IMR-90 (cell line): ENCODE measurements around the gene CPB2. TPM values are rescaled to one million over a fixed set of nuclear protein-coding genes. Genes with fewer than 3 reads are reported as not detected.

Source experiments
- ATAC-seq: fragments of 200-7000 bp; cut with Tn5 transposase; 2 replicates; pipeline ENCODE4 v1.9.1; 2020; ENCODE audit warnings: low read depth, mild to moderate bottlenecking, moderate library complexity
- BruUV-seq: library from RNA; stranded (reverse); fragments of 400-500 nt; replicated peaks from 2 replicates; lab custom pipeline; 2021; lab: Mats Ljungman, UMichigan
- CTCF ChIA-PET: fragments of 300-600 bp; formaldehyde crosslinking; extraction: SDS; loops from one replicate; lab custom pipeline; 2021; ENCODE audit warnings: antibody characterized with exemption; lab: Yijun Ruan, JAX
- POLR2A ChIA-PET: fragments of 300-600 bp; sonication (Branson Sonifier 250); formaldehyde crosslinking; loops from one replicate; lab custom pipeline; 2022; ENCODE audit warnings: antibody characterized with exemption; ENCODE audit not compliant: unreplicated experiment; lab: Charles Lee
- DNase-seq: peaks from one replicate; pipeline ENCODE4 v3.0.0; 2013
- H2AFZ ChIP-seq: replicated peaks from 2 replicates; pipeline ENCODE3; 2013; ENCODE audit warnings: low read length, mild to moderate bottlenecking; ENCODE audit not compliant: poor library complexity
- H2AK5ac ChIP-seq: 2 replicates; pipeline ENCODE4 v1.6.1; 2013; ENCODE audit warnings: low read depth, low read length, inconsistent platforms
- H2AK9ac ChIP-seq: replicated peaks from 2 replicates; pipeline ENCODE3; 2013; ENCODE audit warnings: mild to moderate bottlenecking, low read depth, low read length, moderate library complexity; ENCODE audit not compliant: poor library complexity
- H2BK120ac ChIP-seq: 2 replicates; pipeline ENCODE4 v1.6.1; 2013; ENCODE audit warnings: low read depth, low read length, inconsistent platforms
- H2BK15ac ChIP-seq: 3 replicates; pipeline ENCODE4 v1.6.1; 2013; ENCODE audit warnings: low read depth, low read length, inconsistent platforms
- H2BK20ac ChIP-seq: 2 replicates; pipeline ENCODE4 v1.6.1; 2013; ENCODE audit warnings: low read depth, mild to moderate bottlenecking, inconsistent platforms, low read length, moderate library complexity
- H2BK5ac ChIP-seq: 2 replicates; pipeline ENCODE4 v1.6.1; 2013; ENCODE audit warnings: mild to moderate bottlenecking, low read depth, low read length, inconsistent platforms; ENCODE audit not compliant: poor library complexity, severe bottlenecking
- H3K14ac ChIP-seq: replicated peaks from 2 replicates; pipeline ENCODE4 v1.6.1; 2013; ENCODE audit warnings: low read depth, low read length, inconsistent platforms
- H3K18ac ChIP-seq: 2 replicates; pipeline ENCODE4 v1.6.1; 2013; ENCODE audit warnings: low read depth, low read length, control low read depth
- H3K23ac ChIP-seq: 2 replicates; pipeline ENCODE4 v1.6.1; 2013; ENCODE audit warnings: low read depth, low read length, inconsistent platforms
- H3K27ac ChIP-seq: 2 replicates; pipeline ENCODE4 v1.5.1; 2013; ENCODE audit warnings: mild to moderate bottlenecking, control low read depth, low read length; ENCODE audit not compliant: insufficient read depth
- H3K27me3 ChIP-seq: 2 replicates; pipeline ENCODE4 v1.6.1; 2013; ENCODE audit warnings: low read length; ENCODE audit not compliant: control insufficient read depth, insufficient read depth
- H3K36me3 ChIP-seq: 2 replicates; pipeline ENCODE4 v1.6.1; 2013; ENCODE audit warnings: low read length, mixed read lengths; ENCODE audit not compliant: control insufficient read depth, insufficient read depth
- H3K4ac ChIP-seq: 2 replicates; pipeline ENCODE4 v1.6.1; 2013; ENCODE audit warnings: low read depth, low read length, inconsistent platforms
- H3K4me1 ChIP-seq: 2 replicates; pipeline ENCODE4 v1.6.1; 2013; ENCODE audit warnings: low read length, mixed read lengths; ENCODE audit not compliant: control insufficient read depth, insufficient read depth
- H3K4me2 ChIP-seq: 2 replicates; pipeline ENCODE4 v1.6.1; 2013; ENCODE audit warnings: low read depth, mild to moderate bottlenecking, control low read depth, low read length, moderate library complexity
- H3K4me3 ChIP-seq: 2 replicates; pipeline ENCODE4 v1.5.1; 2013; ENCODE audit warnings: low read depth, mild to moderate bottlenecking, control low read depth, low read length, moderate library complexity; ENCODE audit not compliant: insufficient read depth
- H3K56ac ChIP-seq: 2 replicates; pipeline ENCODE4 v1.6.1; 2013; ENCODE audit warnings: low read length, inconsistent platforms; ENCODE audit not compliant: insufficient read depth; ENCODE audit errors: extremely low read depth
- H3K79me1 ChIP-seq, 2 experiments: 2 replicates each; pipeline ENCODE4 v1.6.1; 2013; ENCODE audit warnings: low read length in 2 of 2, inconsistent platforms in 1 of 2, low read depth in 1 of 2
- H3K9ac ChIP-seq: 2 replicates; pipeline ENCODE4 v1.6.1; 2013; ENCODE audit warnings: low read depth, low read length, control low read depth
- H3K9me1 ChIP-seq: 2 replicates; pipeline ENCODE4 v1.6.1; 2013; ENCODE audit warnings: low read length, inconsistent platforms; ENCODE audit not compliant: insufficient read depth
- H3K9me3 ChIP-seq: 2 replicates; pipeline ENCODE4 v1.6.1; 2013; ENCODE audit warnings: low read length; ENCODE audit not compliant: control insufficient read depth, insufficient read depth
- H4K20me1 ChIP-seq: 2 replicates; pipeline ENCODE4 v1.6.1; 2013; ENCODE audit warnings: low read length, inconsistent platforms; ENCODE audit not compliant: insufficient read depth
- H4K5ac ChIP-seq: 2 replicates; pipeline ENCODE4 v1.6.1; 2013; ENCODE audit warnings: mild to moderate bottlenecking, low read depth, low read length, control low read depth
- H4K8ac ChIP-seq, 2 experiments: 2 replicates each; pipeline ENCODE4 v1.6.1; 2013; ENCODE audit warnings: low read depth in 2 of 2, low read length in 2 of 2, control low read depth in 1 of 2, inconsistent platforms in 1 of 2
- H4K91ac ChIP-seq: 2 replicates; pipeline ENCODE4 v1.6.1; 2013; ENCODE audit warnings: low read depth, low read length, inconsistent platforms; ENCODE audit not compliant: insufficient read depth
- BHLHE40 ChIP-seq: fragments of 150-350 bp; IDR thresholded peaks from 2 replicates; pipeline ENCODE4 v1.6.1; 2016; ENCODE audit warnings: mild to moderate bottlenecking, low read depth, low read length
- CEBPB ChIP-seq: IDR thresholded peaks from 2 replicates; pipeline ENCODE4 v1.6.1; 2012; ENCODE audit warnings: low read depth, low read length, improper control_type of control experiment
- CHD1 ChIP-seq: IDR thresholded peaks from 2 replicates; pipeline ENCODE4 v1.6.1; 2012; ENCODE audit warnings: low read depth, low read length, improper control_type of control experiment
- FOS ChIP-seq: fragments of 150-350 bp; IDR thresholded peaks from 2 replicates; pipeline ENCODE4 v1.6.1; 2016; ENCODE audit warnings: low read depth, low read length
- MAFK ChIP-seq: IDR thresholded peaks from 2 replicates; pipeline ENCODE4 v1.6.1; 2012; ENCODE audit warnings: low read depth, low read length, improper control_type of control experiment
- MAZ ChIP-seq: IDR thresholded peaks from 2 replicates; pipeline ENCODE4 v1.6.1; 2012; ENCODE audit warnings: low read depth, mild to moderate bottlenecking, low read length, improper control_type of control experiment, moderate library complexity, borderline replicate concordance
- RAD21 ChIP-seq: IDR thresholded peaks from 2 replicates; pipeline ENCODE4 v1.6.1; 2012; ENCODE audit warnings: low read length, improper control_type of control experiment
- RCOR1 ChIP-seq: IDR thresholded peaks from 2 replicates; pipeline ENCODE4 v1.6.1; 2012; ENCODE audit warnings: mild to moderate bottlenecking, low read length, improper control_type of control experiment; ENCODE audit not compliant: insufficient replicate concordance
- WGBS, 2 experiments: methylation state at CpG; one replicate each; pipeline versions ENCODE4 v1.1.5 to v1.1.7; 2013; ENCODE audit warnings: missing lambda C conversion rate in 2 of 2; ENCODE audit not compliant: insufficient read length in 1 of 2; ENCODE audit errors: extremely low coverage in 2 of 2; 5-methylcytosine and 5-hydroxymethylcytosine counted together
- dilution Hi-C: fragments of 300-500 bp; cut with HindIII; formaldehyde crosslinking; loops from one replicate; pipeline ENCODE4 v1.14.3; 2018; ENCODE audit warnings: low sequenced_read_pairs; ENCODE audit not compliant: unreplicated experiment
- in situ Hi-C: fragments of 300-500 bp; cut with MboI; formaldehyde crosslinking; loops from 3 replicates; pipeline ENCODE4 v1.14.3; 2019; ENCODE audit warnings: low sequenced_read_pairs, inconsistent platforms, mixed read lengths
- intact Hi-C: fragments of 100-400 bp; cut with micrococcal nuclease; formaldehyde crosslinking; loops from 2 replicates; pipeline ENCODE4 v1.10.0; 2022
- polyA plus RNA-seq, 3 experiments: library from polyadenylated mRNA; depleted of rRNA; stranded (reverse); fragments of >200 nt; gene quantifications; 2 replicates each; pipeline ENCODE4 v1.2.3, GENCODE V29; 2012; ENCODE audit warnings: low replicate concordance in 1 of 3
- total RNA-seq: library from RNA; depleted of rRNA; stranded (reverse); fragments of >200 nt; gene quantifications from 2 replicates; pipeline ENCODE4 v1.2.3, GENCODE V29; 2012
- TF ChIP-seq, protein P1 (sequence below): fragments of 150-350 bp; IDR thresholded peaks from 2 replicates; pipeline ENCODE4 v1.6.1; 2016; ENCODE audit warnings: low read depth, mild to moderate bottlenecking, low read length, moderate library complexity, borderline replicate concordance
- TF ChIP-seq, protein P2 (sequence below): conservative IDR thresholded peaks from 2 replicates; pipeline ENCODE4 v1.5.1; 2012; ENCODE audit warnings: mild to moderate bottlenecking, low read depth, low read length, improper control_type of control experiment
- TF ChIP-seq, protein P3 (sequence below): fragments of 150-350 bp; IDR thresholded peaks from 2 replicates; pipeline ENCODE4 v1.6.1; 2017; ENCODE audit warnings: mild to moderate bottlenecking, antibody characterized with exemption, low read length, low read depth

Gene CPB2
- total and polyA plus RNA-seq, 2 of the 4 experiments (the other 2 are of a cell fraction) = not detected

DNA sequence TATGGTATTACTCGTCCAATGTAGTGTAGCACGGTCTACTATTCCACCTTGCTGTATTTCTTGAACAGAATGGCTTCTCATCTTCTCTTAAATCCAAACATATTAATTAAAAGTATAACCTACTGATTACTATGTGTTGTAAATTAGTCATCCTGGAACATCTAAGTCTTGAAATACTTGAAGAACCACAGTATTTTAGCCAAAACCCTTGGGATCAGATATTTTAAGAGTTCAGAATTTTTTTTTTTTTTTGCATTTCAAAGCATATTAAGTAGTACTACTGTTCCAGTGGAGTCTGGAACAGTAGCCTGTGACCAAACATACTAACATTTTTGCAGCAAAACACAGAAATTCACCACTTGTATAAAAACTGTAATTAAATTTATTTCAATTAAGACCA lies 82.4 kb downstream of the CPB2 start:
- no peak overlapping the region for H4K91ac ChIP-seq
- H3K4ac ChIP-seq = no peak overlapping the region
- dilution Hi-C loops (no loop called here), intact Hi-C loops (no loop called here), in situ Hi-C loops (no loop called here)
- ChIA-PET POLR2A (no interaction called here), CTCF (no interaction called here)
- no TSS peak for BruUV-seq
- H3K4me3 ChIP-seq = no peak overlapping the region
- H2BK20ac ChIP-seq = no peak overlapping the region
- ATAC-seq = no peak
- no peak overlapping the region for H2BK15ac ChIP-seq
- H3K27ac ChIP-seq = no peak overlapping the region
- no peak overlapping the region for H2BK5ac ChIP-seq
- H2AK5ac ChIP-seq = no peak overlapping the region
- H4K5ac ChIP-seq = no peak overlapping the region
- H3K27me3 ChIP-seq = no peaks in the 10 kb centered on the region
- no peak overlapping the region for H3K56ac ChIP-seq
- no peak overlapping the region for H3K18ac ChIP-seq
- peaks cover 8 to 12% of the 10 kb centered on the region in 2 experiments; a peak in 3 of 4 replicates for H3K79me1 ChIP-seq
- H2BK120ac ChIP-seq = no peak overlapping the region
- H3K9me3 ChIP-seq = no peaks in the 10 kb centered on the region
- no peak overlapping the region for H3K23ac ChIP-seq
- no peak overlapping the region for H2AK9ac ChIP-seq
- H3K4me1 ChIP-seq = no peaks in the 10 kb centered on the region
- no peak overlapping the region for H3K4me2 ChIP-seq
- no peak overlapping the region for H3K14ac ChIP-seq
- H3K36me3 ChIP-seq = peaks cover 4% of the 10 kb centered on the region
- DNase-seq = no peak
- no peak overlapping the region for H2AFZ ChIP-seq
- no peaks in the 10 kb centered on the region for H4K20me1 ChIP-seq
- H4K8ac ChIP-seq = no peak overlapping the region
- no CpG with 5 or more reads among the region's 2 CpGs for WGBS, 2 experiments
- no peak overlapping the region for H3K9ac ChIP-seq
- TF ChIP-seq, protein P1, sequence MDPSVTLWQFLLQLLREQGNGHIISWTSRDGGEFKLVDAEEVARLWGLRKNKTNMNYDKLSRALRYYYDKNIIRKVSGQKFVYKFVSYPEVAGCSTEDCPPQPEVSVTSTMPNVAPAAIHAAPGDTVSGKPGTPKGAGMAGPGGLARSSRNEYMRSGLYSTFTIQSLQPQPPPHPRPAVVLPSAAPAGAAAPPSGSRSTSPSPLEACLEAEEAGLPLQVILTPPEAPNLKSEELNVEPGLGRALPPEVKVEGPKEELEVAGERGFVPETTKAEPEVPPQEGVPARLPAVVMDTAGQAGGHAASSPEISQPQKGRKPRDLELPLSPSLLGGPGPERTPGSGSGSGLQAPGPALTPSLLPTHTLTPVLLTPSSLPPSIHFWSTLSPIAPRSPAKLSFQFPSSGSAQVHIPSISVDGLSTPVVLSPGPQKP = no peak
- TF ChIP-seq RAD21 = no peak
- TF ChIP-seq MAZ = no peak
- TF ChIP-seq CEBPB = no peak
- no peak for TF ChIP-seq CHD1
- no peak for TF ChIP-seq RCOR1
- no peak for TF ChIP-seq MAFK
- no peak for TF ChIP-seq BHLHE40
- TF ChIP-seq, protein P2, sequence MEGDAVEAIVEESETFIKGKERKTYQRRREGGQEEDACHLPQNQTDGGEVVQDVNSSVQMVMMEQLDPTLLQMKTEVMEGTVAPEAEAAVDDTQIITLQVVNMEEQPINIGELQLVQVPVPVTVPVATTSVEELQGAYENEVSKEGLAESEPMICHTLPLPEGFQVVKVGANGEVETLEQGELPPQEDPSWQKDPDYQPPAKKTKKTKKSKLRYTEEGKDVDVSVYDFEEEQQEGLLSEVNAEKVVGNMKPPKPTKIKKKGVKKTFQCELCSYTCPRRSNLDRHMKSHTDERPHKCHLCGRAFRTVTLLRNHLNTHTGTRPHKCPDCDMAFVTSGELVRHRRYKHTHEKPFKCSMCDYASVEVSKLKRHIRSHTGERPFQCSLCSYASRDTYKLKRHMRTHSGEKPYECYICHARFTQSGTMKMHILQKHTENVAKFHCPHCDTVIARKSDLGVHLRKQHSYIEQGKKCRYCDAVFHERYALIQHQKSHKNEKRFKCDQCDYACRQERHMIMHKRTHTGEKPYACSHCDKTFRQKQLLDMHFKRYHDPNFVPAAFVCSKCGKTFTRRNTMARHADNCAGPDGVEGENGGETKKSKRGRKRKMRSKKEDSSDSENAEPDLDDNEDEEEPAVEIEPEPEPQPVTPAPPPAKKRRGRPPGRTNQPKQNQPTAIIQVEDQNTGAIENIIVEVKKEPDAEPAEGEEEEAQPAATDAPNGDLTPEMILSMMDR = no peak
- TF ChIP-seq FOS = no peak
- TF ChIP-seq, protein P3, sequence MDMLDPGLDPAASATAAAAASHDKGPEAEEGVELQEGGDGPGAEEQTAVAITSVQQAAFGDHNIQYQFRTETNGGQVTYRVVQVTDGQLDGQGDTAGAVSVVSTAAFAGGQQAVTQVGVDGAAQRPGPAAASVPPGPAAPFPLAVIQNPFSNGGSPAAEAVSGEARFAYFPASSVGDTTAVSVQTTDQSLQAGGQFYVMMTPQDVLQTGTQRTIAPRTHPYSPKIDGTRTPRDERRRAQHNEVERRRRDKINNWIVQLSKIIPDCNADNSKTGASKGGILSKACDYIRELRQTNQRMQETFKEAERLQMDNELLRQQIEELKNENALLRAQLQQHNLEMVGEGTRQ = no peak
- H3K9me1 ChIP-seq = peaks cover 2% of the 10 kb centered on the region; the same call in 1 of the 2 replicates
